ENCODE results near the gene WDR93.
A peak's percentile ranks its signal among the peaks of the same experiment; 100 is the strongest.

Gene WDR93

DNA sequence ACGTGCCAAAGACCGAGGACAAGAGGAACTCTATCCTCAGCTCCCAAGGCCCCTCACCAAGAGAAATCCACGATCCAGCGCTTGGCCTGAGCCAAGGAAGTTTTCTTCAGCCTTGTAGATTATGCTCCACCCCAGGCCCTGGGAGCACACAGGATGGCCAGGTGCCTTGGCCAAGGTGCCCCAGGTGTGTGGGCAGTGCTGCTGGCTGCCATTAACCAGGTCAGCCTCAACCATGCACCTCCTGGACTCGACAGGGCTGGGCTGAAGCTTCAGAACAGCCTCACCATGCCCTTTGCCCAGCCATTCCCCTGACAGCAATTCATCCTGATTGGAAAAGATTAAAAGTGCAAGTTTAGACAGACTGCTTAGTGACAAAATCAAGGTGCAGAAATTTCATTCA, 71.3 kb downstream of the WDR93 start:
- no peak for DNase-seq (ENCODE audit: low read depth in 2 of 2)
- H3K4me3 ChIP-seq (replicated peaks in 1 of 2; ENCODE audit: low read depth in 2 of 2, low read length in 2 of 2) = no peak overlapping the region
- TF ChIP-seq, protein P1, sequence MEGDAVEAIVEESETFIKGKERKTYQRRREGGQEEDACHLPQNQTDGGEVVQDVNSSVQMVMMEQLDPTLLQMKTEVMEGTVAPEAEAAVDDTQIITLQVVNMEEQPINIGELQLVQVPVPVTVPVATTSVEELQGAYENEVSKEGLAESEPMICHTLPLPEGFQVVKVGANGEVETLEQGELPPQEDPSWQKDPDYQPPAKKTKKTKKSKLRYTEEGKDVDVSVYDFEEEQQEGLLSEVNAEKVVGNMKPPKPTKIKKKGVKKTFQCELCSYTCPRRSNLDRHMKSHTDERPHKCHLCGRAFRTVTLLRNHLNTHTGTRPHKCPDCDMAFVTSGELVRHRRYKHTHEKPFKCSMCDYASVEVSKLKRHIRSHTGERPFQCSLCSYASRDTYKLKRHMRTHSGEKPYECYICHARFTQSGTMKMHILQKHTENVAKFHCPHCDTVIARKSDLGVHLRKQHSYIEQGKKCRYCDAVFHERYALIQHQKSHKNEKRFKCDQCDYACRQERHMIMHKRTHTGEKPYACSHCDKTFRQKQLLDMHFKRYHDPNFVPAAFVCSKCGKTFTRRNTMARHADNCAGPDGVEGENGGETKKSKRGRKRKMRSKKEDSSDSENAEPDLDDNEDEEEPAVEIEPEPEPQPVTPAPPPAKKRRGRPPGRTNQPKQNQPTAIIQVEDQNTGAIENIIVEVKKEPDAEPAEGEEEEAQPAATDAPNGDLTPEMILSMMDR (IDR thresholded peaks at IDR 0.05; ENCODE audit: low read depth, low read length) = no peak

DNA sequence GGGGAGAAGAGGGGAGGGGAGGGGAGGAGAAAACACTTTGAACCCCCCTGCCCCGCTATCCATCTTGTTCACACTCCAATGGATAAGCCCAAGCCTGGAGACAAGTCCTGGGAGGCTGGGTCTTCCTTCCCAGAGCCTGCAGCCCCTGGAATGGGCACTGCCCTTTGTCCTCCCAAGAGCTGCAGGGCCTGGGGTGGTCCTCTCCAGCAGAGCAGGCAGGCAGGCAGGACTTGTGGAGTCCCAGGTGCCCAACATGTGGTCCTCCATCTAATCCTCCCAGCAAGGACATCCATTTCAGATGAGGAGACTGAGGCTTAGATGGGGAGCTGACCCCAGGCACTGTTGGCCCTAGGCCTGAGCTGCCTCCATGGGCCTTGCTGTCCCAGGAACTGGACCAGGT, 75.1 kb downstream of the WDR93 start:
- TF ChIP-seq, protein P1 (IDR thresholded peaks at IDR 0.05; ENCODE audit: low read depth, low read length) = no peak
- DNase-seq (ENCODE audit: low read depth in 2 of 2) = no peak
- H3K4me3 ChIP-seq (replicated peaks in 1 of 2; ENCODE audit: low read depth in 2 of 2, low read length in 2 of 2) = no peak overlapping the region

DNA sequence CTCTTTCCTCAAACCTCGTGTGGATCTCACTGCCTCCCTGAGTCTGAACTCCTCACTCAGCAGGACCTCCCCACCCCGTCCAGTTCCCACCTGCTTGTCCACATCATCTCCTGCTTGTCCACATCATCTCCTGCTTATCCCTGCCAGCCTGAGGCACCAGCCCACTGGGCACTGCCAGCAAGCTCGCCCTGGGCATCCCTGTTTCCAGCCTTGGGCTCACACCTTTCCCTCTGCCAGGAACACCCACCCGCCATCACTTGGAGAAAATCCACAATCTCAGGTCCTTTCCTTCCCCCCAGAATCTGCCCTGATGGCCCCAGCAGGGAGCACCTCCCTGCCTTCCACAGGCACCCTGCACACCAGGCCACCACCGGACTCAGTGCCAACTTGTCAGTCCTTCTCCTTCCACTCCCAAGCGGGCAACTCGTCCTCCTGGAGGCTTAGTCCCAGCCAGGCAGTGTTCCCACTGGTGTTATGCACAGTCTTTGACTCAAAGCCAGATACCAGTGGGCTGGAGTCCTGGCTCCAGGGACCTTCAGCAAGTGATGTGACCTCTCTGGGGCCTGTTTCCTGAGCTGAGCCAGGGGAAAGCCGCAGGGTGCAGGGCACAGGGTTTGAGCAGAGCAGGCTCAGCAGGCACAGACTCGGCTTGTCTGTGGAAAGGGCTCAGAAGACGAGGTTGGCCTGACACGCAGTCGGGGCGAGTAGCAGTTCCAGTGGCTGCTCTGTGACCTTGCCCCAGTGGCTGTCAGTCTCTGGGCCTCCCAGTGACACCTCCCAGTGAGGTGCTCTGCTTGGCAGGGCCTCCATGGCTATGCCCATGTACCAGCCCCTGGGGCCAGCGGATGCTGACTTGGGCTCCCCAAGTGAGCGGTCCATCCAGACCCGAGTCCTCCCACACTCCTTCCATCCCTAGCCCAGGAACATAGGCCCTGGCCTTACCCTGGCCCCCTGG, 76.0 kb downstream of the WDR93 start:
- TF ChIP-seq, protein P1 (IDR thresholded peaks at IDR 0.05; ENCODE audit: low read depth, low read length) = no peak

DNA sequence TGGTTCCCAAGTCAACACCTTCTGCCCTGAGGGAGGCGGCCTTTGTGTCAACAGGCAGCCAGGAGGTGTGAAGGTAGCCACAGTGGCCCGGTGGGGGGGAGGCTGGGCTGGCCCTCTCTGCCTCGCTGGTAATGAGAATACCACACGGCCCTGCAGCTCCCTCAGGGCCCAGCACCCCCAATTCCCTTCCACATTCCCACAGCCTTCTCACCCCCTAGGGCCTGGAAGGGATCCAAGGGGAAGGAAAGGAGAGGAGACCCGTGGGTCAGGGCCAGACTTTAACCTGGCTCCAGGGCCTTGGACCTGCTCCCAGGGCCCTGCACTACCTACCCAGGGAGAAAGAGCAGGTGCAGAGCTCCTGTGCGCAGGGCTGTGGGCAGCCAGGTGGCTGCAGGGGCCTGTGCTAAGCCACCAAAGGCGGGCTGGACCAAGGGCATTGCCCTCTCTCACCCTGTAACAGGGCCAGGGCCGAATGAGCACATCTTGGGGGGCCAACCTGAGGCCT, 76.9 kb downstream of the WDR93 start:
- TF ChIP-seq, protein P1 (IDR thresholded peaks at IDR 0.05; ENCODE audit: low read depth, low read length) = no peak
- no peak overlapping the region for H3K4me3 ChIP-seq (replicated peaks in 1 of 2; ENCODE audit: low read depth in 2 of 2, low read length in 2 of 2)
- no peak for DNase-seq (ENCODE audit: low read depth in 2 of 2)

More for the DNA sequence above, 76.0 kb downstream of the WDR93 start:
- no peak overlapping the region for H3K4me3 ChIP-seq (replicated peaks in 1 of 2; ENCODE audit: low read depth in 2 of 2, low read length in 2 of 2)
- no peak for DNase-seq (ENCODE audit: low read depth in 2 of 2)

DNA sequence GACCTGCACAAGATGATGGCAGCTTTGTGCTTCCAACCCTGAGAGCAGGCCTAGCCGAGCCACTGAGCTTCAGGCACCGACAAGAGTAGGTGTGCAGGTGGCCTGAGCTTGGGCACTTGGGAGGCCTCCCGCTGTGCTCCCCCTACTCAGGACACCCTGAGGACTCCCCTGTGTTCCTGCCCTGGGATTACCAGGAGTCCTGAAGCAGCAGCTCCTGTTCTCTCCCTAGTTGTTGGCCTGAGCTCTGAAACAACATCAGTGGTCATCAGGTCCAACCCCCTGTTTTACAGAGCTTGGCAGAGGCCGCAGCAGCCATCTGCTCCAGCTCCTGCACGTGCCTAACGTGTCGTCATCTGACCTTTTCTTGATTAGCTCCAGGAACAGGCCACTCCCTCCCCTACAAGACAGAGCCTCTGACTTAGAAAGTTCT, 77.5 kb downstream of the WDR93 start:
- DNase-seq (ENCODE audit: low read depth in 2 of 2) = peak; percentile 57 to 89
- H3K4me3 ChIP-seq (replicated peaks in 1 of 2; ENCODE audit: low read depth in 2 of 2, low read length in 2 of 2) = no peak overlapping the region
- TF ChIP-seq, protein P1 (IDR thresholded peaks at IDR 0.05; ENCODE audit: low read depth, low read length) = no peak

DNA sequence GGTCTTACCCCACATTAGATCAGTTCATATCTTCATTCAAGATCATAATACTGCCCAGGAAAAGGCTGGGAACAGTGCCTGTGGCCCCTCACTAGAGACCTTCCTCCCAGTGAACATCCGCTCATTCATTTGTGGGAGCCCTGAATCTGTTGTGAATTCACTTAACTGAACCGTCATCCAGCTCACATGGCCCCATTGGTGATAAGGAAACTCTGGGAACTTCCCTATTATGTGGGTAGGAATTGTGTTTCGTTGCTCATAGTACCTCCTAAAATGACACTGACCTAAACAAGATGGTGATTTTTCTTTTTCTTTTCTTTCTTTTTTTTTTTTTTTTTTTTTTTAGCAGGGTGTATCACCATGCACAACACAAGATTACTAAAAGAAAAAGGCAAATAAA, 78.8 kb downstream of the WDR93 start:
- TF ChIP-seq, protein P1 (IDR thresholded peaks at IDR 0.05; ENCODE audit: low read depth, low read length) = no peak
- no peak overlapping the region for H3K4me3 ChIP-seq (replicated peaks in 1 of 2; ENCODE audit: low read depth in 2 of 2, low read length in 2 of 2)
- DNase-seq (ENCODE audit: low read depth in 2 of 2) = no peak

Data from cardiac fibroblast (primary cell).